Activated CD4-positive, alpha-beta T cell treated with anti-CD3 and anti-CD28 coated beads, Interleukin-2, Interleukin-4, amounts not matched to agents 100 ng/mL and 50 ng/mL, durations not matched to agents 16 hours and 8 hours (primary cell): ENCODE measurements around the gene SIAH1.
A peak's percentile ranks its signal among the peaks of the same experiment; 100 is the strongest.
"Not testable (repeated sequence)": the region's sequence is repeated elsewhere in the genome, so short reads cannot be mapped to it uniquely, and the experiment has no call there.

Experiments used
- DNase-seq: peaks from one replicate; pipeline ENCODE4 v3.0.0-alpha.2; 2020; ENCODE audit warnings: low spot score

Gene SIAH1

DNA sequence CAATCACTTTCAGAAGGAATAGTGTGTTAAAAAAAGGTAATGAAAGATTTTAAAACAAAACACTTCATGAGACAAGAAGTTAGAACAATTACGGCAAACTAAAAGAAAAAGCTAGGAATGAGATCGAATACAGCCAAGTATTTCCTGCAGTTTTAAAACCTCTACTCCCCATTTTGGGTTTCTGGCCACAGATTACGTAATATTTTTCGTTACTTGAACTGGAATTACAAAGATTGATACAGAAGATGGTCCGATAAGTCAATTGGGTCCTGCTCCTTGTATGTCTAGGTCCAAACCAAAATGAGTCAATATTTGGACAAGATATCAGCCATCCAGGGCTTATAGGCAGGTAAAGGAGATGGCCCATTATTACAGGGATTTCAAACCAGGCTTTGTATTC lies 52.2 kb downstream of the SIAH1 start:
- no peak for DNase-seq

DNA sequence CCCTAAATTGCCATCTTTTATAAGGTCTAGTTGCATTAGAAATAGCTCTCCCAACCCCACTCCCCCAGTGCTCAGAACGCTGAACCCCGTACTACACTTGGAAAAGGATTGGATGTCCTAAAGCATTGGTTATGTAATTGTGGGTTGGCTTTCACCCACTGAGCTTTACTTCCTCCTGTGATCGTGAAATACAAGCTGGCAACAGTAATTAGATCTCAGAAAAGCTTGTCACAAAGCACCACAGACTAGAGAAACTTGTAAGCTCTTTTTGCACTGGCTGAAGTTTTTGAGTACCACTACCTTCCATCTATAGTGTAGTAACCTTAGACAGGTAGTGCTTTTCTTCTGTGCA lies 54.4 kb downstream of the SIAH1 start:
- no peak for DNase-seq

DNA sequence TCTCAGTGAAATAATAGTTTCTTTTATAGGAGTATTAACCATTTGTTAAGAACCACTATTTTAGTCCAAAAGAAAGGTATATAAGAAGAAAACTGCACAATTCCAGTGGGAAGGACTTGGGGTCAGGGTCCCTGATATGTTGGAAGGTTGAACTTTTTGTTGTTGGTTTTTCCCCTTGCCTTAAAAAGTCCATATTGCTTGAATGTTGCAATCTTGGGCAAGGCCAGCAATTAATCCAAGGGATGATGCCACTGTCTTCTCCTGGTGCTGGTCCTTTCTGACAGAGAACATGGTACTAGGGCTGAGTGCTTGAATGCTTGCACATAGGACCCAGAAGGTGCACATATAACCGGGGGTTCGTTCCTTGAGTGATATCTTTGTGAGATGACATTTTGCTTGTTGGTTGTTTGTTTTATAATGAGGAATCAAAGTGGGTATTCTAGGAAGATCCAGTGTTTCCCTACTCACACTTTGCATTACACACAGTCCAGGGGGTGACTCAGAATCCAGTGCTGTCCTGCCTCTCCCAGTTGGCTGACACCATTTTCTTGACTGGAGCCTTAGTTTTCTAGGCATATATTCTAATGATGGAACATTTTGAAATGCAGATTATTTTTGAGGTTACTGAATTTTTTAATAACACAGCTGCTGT lies 54.9 kb downstream of the SIAH1 start:
- no peak for DNase-seq

DNA sequence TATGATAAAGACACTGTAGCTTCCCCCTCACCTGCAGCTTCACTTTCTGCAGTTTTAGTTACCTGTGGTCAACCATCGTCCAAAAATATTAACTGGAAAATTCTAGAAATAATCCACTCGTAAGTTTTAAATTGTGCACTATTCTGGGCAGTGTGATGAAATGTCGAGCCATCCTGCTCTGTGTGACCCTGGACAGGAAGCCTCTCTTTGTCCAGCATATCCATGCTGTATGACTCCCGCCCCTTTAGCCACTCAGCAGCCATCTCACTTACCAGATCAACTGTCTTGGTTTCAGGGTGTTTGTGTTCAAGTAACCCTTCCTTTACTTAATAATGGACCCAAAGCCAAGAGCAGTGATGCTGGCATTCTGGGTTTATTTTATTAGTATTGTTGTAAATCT lies 56.1 kb downstream of the SIAH1 start:
- no peak for DNase-seq

DNA sequence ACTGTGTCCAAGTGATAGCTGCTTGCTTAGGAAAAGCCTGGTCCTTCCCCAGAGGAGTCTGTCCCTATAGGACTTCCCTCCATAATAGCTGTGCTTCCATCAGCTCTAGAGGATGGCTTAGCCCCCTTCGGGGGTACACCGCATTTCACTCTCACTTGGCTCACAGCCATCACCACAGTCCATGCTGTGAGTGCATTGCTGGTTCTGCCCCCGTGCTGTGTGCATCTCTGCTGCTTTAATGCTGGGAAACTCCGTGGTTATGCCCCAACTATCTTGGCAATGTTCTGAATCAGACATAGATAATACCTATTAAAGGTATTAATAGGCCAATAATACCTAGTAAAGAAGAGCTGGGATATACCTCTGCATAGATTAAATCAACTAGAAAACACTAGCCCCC lies 58.3 kb downstream of the SIAH1 start:
- DNase-seq: no peak

DNA sequence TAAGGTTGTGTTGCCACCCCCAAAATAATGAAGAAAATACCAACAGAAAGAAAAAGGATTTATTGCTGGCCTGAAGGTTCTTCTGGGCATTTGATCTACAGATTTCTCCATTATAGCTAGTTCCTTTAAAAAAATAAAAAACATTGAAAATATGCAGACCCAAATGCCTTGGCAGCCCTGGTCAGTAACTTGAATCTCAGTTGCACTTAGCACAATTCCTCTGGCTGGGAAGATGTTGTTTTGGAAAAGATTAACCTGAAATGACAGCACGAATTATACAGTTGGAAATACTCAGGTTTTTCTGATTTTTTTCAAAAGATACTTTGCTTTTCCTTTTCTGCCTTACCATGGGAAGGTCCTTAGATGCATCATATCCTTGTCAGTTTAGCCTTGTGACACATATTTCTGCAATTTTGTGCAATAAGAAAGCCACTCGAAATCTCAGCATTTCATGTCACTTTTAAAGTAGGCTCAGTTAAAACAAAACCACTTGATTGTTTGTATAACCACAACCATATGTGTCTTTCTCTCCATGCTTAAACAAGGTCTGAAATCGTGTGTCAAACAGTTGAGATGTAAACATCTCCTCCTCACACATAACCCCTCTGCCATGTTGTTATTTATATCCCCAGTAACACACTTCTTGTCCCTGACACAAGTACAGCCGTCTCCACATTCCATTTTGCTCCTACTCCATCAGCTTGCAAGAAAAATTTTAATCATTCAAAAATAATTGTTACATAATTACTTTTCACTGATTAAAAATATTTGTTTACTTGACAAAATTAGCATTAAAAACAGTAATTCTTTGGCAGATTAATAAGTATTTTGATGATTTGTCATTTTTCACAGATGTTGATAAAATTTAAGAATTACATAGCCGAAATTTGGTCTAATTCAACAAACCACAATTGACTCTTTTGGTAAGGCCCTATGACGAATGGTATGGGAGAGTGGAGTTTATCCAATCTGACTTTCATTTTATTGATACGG lies 61.1 kb downstream of the SIAH1 start:
- DNase-seq: no peak

DNA sequence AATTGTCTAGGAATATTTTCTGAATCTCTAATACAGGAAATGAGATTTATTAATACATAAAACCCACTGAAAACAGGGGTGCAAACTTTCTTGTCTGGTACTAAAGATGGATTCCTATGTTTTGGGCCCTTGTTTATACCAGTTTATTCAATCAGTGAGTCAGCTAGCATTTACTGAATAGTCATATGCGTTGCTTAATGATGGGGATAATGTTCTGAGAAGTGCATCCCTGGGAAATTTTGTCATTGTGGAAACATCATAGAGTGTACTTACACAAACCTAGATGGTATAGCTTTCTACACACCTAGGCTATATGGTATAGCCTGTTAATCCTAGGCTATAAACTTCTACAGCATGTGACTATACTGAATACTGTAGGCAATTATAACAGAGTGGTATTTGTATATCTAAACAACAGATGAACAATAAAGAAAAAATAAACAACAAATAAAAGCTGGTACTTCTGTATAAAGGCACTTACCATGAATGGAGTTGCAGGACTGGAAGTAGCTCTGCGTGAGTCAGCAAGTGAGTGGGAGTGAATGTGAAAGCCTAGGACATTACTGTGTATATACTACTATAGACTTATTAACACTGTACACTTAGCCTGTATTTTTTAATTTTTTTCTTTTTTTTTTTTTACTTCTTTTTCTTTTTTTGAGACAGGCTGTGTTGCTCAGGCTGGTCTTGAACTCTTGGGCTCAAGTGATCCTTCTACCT lies 63.7 kb downstream of the SIAH1 start:
- no peak for DNase-seq

DNA sequence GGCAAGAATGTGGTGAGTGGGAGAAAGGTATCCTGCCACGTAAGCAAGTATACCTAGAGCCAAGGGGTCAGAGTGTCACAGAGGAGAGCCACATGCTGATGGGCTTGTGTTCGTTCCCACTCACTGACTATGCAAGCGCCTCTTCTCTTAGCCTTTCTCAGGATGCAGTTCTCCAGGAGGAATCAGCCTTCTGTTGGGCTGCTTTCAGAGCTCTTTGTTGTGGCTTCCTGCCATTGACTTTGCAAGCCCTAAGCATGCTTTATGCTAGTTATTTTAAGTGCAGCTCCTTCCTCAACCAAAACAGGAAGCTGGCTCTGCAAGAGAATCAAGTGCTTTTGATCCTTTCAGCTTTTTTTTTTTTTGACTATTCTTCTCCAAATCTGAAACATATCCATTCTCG lies 66.6 kb downstream of the SIAH1 start:
- DNase-seq: peak; percentile 42

DNA sequence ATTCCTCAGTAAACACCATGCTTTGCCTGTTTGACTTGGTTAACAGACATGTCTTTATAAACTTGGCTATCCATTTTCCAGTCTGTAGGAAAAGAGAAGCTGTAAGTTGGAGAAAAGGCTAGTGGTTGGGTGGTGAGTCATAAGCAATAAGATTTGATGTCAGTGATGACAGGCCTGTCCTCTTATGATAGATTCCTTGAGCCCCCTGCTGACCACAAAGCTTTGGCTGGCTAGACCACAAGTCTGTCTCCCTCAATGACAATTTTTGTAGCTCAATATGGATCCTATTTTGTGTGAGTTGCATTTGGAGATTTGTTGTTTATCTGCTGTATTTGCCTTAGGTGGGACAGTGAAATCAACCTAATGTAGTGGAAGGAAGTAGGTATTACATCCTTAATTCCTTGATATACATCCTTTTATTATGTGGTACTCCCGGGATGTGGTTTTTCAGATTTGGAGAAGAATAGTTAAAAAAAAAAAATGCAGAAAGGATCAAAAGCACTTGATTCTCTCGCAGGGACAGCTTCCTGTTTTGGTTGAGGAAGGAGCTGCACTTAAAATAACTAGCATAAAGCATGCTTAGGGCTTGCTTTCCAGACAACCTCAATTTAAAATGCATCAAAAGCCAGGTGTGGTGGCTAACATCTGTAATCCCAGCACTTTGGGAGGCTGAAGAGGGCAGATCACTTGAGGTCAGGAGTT lies 67.4 kb downstream of the SIAH1 start:
- peak; percentile 34 for DNase-seq

DNA sequence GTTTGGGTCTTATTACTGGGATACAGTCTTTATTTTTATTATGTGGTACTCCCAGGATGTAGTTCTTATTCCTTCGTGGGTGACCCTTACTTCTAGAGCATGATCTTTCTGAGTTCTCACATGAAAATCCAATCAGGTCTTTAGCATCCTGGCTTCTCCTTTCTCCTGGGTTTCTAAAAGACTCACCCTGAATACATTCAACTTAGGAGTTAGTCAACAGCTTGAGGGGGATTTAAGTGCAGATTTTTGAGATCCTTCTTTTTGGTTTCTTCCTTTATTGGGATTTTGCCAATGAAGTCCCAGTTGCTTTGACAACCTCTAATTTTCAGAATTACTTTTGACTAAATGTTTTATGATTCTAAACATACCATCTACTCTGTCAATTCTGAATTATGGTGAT lies 68.2 kb downstream of the SIAH1 start:
- DNase-seq: no peak

DNA sequence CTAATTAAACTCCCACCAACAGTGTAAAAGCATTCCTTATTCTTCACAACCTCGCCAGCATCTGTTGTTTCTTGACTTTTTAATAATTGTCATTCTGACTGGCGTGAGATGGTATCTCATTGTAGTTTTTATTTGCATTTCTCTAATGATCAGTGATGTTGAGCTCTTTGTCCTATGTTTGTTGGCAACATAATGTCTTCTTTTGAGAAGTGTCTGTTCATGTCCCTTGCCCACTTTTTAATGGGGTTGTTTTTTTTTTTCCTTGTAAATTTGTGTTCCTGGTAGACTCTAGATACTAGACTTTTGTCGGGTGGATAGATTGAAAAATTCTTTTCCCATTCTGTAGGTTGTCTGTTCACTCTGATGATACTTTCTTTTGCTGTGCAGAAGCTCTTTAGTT lies 71.3 kb downstream of the SIAH1 start:
- DNase-seq: not testable (repeated sequence)

DNA sequence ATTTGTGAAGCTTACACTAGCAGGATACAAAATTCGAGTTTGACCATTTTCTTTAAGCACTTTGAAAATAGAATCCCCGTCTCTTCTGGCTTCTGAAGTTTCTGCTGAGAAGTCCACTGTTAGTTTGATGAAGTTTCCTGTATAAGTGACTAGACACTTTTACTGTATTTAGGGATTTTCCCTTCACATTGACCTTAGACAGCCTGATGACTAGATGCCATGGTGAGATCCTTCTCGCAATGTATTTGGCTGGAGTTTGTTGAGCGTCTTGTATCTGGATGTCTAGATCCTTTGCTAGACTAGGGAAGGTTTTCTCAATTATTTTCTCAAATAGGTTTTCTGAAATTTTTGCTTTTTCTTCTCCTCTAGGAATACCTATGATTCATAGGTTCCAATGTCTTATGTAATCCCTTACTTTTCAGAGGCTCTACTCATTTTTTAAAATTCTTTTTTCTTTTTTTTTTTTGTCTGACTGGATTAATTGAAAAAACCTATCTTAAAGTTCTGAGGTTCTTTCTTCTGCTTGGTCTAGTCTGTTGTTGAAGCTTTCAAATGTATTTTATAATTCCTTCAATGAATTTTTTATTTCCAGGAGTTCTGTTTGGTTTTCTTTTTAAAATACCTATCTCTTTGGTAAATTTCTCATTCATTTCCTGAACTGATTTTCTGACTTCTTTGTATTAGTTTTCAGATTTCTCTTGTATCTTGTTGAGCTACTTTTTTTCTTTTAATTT lies 74.1 kb downstream of the SIAH1 start:
- DNase-seq: no peak
